GM12873 (cell line): Measurements from ENCODE around the gene ARFGAP3.

ENCODE experiments used
- TF ChIP-seq, protein P1 (sequence below): IDR thresholded peaks from 2 replicates; pipeline ENCODE4 v1.5.1; 2012; ENCODE audit warnings: low read depth, mild to moderate bottlenecking, moderate library complexity, low read length, control low read depth; ENCODE audit not compliant: insufficient read depth; ENCODE audit errors: missing control alignments

ARFGAP3 gene

GRCh38 chr22:42780070-42780540, 77.0 kb downstream of the ARFGAP3 start:
- TF ChIP-seq, protein P1, sequence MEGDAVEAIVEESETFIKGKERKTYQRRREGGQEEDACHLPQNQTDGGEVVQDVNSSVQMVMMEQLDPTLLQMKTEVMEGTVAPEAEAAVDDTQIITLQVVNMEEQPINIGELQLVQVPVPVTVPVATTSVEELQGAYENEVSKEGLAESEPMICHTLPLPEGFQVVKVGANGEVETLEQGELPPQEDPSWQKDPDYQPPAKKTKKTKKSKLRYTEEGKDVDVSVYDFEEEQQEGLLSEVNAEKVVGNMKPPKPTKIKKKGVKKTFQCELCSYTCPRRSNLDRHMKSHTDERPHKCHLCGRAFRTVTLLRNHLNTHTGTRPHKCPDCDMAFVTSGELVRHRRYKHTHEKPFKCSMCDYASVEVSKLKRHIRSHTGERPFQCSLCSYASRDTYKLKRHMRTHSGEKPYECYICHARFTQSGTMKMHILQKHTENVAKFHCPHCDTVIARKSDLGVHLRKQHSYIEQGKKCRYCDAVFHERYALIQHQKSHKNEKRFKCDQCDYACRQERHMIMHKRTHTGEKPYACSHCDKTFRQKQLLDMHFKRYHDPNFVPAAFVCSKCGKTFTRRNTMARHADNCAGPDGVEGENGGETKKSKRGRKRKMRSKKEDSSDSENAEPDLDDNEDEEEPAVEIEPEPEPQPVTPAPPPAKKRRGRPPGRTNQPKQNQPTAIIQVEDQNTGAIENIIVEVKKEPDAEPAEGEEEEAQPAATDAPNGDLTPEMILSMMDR: peak; percentile 86

DNA sequence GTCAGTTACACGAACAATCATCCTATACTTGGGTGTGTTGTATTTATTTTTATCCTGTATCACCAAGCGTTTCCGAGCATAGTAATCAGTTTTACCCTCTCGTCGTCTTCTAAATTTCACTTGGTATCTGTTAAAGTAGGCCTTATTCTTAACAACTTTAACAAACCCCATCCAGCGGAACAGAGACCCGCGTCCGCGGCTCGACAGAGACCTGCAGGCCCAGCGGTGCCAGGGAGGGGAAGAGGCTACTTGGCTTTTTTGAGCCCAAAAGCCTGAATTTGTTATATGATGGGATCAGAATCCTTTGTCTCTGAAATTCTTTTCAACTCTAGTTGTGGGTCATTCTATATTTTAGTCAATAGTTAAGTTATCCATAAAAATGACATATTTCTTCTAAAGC, 79.9 kb downstream of the ARFGAP3 start:
- TF ChIP-seq, protein P1: no peak

GRCh38 chr22:42773167-42773566, 83.9 kb downstream of the ARFGAP3 start:
- TF ChIP-seq, protein P1: no peak

DNA sequence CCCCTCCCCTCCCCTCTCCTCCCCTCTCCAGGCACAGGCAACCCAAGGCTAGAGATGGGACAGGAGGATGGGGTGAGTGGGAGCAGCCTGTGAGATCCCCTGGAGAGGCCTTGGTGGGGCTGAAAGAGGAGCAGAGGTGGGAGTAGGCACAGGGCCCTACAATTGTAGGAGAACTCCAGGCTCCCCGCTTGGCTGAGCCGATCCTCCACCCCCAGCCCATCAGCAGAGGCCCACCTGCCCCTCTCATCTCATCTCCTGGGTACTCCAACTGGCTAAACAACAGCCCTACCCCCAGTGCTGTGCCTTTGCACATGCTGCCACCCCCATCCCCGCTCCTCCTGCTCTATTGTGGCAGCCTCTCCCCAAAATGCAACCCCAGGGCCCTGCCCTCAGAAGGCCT, 84.4 kb downstream of the ARFGAP3 start:
- TF ChIP-seq, protein P1: no peak

DNA sequence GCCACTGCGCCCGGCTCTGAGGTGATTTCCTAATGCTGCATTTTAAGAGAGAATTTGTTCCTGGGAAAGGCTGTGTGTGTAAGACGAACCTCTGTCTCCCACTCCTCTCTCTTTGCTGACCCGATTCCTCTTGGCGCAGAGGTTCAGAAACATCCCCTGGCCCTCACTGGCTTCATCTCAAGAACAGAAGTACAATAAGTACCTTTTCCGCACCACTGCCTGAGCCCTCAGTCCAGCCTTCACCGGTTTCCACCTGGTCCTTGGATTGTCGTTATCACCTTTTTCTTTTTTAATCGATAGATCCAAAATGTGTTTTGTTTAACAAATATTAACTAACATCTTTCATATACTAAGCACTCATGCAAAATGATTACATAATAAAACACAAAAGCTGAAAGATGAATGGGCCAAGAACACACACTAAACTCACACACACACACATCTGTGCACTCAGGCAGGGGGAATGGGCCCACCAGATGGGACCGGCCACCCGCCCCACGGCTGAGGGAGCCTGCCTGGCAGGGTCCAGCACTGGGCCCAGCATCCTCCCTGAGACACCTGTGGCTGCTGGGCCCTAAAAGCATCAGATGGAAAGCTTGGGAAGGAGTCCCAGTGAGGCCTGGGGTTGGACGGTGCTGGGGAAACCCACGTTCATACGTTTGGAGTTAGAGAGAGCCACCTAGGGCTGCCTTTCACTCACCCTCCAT, 86.0 kb downstream of the ARFGAP3 start:
- TF ChIP-seq, protein P1: no peak

- TF ChIP-seq, protein P1: no peak
Measured at GRCh38 chr22:42770448-42770726, 86.7 kb downstream of the ARFGAP3 start.

- TF ChIP-seq, protein P1: no peak
Measured at GRCh38 chr22:42769574-42770447, 87.3 kb downstream of the ARFGAP3 start.
